ENCODE measurements around the gene DNAJB13. TPM values are rescaled to one million over a fixed set of nuclear protein-coding genes. Genes with fewer than 3 reads are reported as not detected.

DNAJB13 gene
- total RNA-seq, 1 donor from 2014 or later = not detected

Other genes with a start within 250 kb of the DNAJB13 start
- 97.8 TPM for gene RAB6A, start 190.0 kb upstream of the DNAJB13 start, total RNA-seq
- 45.4 TPM for gene MRPL48, start 163.2 kb upstream of the DNAJB13 start, total RNA-seq
- gene COA4, start 74.2 kb upstream of the DNAJB13 start, total RNA-seq = 46.5 TPM
- gene PAAF1, start 74.0 kb upstream of the DNAJB13 start, total RNA-seq = 11.3 TPM
- 25.8 TPM for gene UCP2, start 31.8 kb downstream of the DNAJB13 start, total RNA-seq
- 17.2 TPM for gene UCP3, start 58.1 kb downstream of the DNAJB13 start, total RNA-seq
- gene C2CD3, start 220.0 kb downstream of the DNAJB13 start, total RNA-seq = 9.1 TPM
- 24.9 TPM for gene PPME1, start 220.3 kb downstream of the DNAJB13 start, total RNA-seq

All from Right ventricle myocardium superior (tissue), 1 donor.